ENCODE results near the gene ADAM12. TPM values are rescaled to one million over a fixed set of nuclear protein-coding genes. Genes with fewer than 3 reads are reported as not detected.
A peak's percentile ranks its signal among the peaks of the same experiment; 100 is the strongest.

Gene ADAM12
- total and polyA plus RNA-seq, 2 experiments from 2014 or later, result 0.13 to 0.87 TPM

DNA sequence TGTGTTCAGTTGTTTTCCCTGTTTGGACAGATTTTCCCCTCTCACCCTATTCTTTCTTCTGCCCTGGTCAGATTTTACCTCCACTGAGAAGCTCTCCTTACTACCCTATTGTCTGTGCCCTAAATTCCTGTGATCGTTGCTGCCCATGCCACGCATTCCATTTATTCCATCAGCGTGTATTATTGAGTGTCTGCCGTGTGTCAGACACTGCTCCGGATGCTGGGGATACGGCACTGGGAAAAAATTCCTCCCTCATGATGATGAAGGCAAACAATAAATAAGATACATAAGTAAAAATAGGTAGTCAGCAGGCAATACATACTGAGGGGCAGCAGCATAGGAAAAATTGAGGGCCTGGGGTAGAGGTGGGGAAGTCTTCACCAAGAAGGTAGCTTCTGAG, 405.1 kb downstream of the ADAM12 start:
- Histone ChIP-seq H3K9me2 (ENCODE audit: insufficient read depth) (peaks cover 6% of the 10 kb centered on the region; the same call in 1 of the 2 replicates), H3F3A (replicated peaks; ENCODE audit: low read depth) (no peaks in the 10 kb centered on the region), H3K79me2 (replicated peaks; ENCODE audit: insufficient read depth) (no peaks in the 10 kb centered on the region), H3K27me3 (ENCODE audit: insufficient read depth) (no peaks in the 10 kb centered on the region), H3K4me1 (ENCODE audit: insufficient read depth) (peaks cover 5% of the 10 kb centered on the region; the same call in 1 of the 2 replicates), H3K4me3 (no peak overlapping the region), H2AFZ (no peak overlapping the region), H3K4me2 (peak overlapping the region; percentile 0; the same call in 1 of the 2 replicates), H4K20me1 (replicated peaks; ENCODE audit: insufficient read depth) (no peaks in the 10 kb centered on the region), H3K36me3 (ENCODE audit: insufficient read depth) (no peaks in the 10 kb centered on the region), H3K27ac (ENCODE audit: low read depth) (no peak overlapping the region)
- peak overlapping the region; percentile 40; the same call in 1 of the 2 replicates for H3K27ac Mint-ChIP-seq
- ATAC-seq (no peak), DNase-seq (ENCODE audit: low spot score) (no peak)
- no peaks in the 10 kb centered on the region for H3K27me3 Mint-ChIP-seq (ENCODE audit: insufficient read depth, low read depth, poor library complexity)
- no peaks in the 10 kb centered on the region for H3K36me3 Mint-ChIP-seq (ENCODE audit: low read depth)
- H3K9me3 Mint-ChIP-seq, result no peaks in the 10 kb centered on the region; the same call in 2 of the 3 replicates
- H3K4me3 Mint-ChIP-seq, result no peak overlapping the region
- peaks cover 17% of the 10 kb centered on the region for H3K4me1 Mint-ChIP-seq
- TF ChIP-seq, protein P1, sequence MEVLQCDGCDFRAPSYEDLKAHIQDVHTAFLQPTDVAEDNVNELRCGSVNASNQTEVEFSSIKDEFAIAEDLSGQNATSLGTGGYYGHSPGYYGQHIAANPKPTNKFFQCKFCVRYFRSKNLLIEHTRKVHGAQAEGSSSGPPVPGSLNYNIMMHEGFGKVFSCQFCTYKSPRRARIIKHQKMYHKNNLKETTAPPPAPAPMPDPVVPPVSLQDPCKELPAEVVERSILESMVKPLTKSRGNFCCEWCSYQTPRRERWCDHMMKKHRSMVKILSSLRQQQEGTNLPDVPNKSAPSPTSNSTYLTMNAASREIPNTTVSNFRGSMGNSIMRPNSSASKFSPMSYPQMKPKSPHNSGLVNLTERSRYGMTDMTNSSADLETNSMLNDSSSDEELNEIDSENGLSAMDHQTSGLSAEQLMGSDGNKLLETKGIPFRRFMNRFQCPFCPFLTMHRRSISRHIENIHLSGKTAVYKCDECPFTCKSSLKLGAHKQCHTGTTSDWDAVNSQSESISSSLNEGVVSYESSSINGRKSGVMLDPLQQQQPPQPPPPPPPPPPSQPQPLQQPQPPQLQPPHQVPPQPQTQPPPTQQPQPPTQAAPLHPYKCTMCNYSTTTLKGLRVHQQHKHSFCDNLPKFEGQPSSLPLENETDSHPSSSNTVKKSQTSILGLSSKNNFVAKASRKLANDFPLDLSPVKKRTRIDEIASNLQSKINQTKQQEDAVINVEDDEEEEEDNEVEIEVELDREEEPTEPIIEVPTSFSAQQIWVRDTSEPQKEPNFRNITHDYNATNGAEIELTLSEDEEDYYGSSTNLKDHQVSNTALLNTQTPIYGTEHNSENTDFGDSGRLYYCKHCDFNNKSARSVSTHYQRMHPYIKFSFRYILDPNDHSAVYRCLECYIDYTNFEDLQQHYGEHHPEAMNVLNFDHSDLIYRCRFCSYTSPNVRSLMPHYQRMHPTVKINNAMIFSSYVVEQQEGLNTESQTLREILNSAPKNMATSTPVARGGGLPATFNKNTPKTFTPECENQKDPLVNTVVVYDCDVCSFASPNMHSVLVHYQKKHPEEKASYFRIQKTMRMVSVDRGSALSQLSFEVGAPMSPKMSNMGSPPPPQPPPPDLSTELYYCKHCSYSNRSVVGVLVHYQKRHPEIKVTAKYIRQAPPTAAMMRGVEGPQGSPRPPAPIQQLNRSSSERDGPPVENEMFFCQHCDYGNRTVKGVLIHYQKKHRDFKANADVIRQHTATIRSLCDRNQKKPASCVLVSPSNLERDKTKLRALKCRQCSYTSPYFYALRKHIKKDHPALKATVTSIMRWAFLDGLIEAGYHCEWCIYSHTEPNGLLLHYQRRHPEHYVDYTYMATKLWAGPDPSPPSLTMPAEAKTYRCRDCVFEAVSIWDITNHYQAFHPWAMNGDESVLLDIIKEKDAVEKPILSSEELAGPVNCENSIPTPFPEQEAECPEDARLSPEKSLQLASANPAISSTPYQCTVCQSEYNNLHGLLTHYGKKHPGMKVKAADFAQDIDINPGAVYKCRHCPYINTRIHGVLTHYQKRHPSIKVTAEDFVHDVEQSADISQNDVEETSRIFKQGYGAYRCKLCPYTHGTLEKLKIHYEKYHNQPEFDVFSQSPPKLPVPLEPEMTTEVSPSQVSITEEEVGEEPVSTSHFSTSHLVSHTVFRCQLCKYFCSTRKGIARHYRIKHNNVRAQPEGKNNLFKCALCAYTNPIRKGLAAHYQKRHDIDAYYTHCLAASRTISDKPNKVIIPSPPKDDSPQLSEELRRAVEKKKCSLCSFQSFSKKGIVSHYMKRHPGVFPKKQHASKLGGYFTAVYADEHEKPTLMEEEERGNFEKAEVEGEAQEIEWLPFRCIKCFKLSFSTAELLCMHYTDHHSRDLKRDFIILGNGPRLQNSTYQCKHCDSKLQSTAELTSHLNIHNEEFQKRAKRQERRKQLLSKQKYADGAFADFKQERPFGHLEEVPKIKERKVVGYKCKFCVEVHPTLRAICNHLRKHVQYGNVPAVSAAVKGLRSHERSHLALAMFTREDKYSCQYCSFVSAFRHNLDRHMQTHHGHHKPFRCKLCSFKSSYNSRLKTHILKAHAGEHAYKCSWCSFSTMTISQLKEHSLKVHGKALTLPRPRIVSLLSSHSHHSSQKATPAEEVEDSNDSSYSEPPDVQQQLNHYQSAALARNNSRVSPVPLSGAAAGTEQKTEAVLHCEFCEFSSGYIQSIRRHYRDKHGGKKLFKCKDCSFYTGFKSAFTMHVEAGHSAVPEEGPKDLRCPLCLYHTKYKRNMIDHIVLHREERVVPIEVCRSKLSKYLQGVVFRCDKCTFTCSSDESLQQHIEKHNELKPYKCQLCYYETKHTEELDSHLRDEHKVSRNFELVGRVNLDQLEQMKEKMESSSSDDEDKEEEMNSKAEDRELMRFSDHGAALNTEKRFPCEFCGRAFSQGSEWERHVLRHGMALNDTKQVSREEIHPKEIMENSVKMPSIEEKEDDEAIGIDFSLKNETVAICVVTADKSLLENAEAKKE (CRISPR knock-in tag; IDR thresholded peaks at IDR 0.05), result no peak
- TF ChIP-seq, protein P2, sequence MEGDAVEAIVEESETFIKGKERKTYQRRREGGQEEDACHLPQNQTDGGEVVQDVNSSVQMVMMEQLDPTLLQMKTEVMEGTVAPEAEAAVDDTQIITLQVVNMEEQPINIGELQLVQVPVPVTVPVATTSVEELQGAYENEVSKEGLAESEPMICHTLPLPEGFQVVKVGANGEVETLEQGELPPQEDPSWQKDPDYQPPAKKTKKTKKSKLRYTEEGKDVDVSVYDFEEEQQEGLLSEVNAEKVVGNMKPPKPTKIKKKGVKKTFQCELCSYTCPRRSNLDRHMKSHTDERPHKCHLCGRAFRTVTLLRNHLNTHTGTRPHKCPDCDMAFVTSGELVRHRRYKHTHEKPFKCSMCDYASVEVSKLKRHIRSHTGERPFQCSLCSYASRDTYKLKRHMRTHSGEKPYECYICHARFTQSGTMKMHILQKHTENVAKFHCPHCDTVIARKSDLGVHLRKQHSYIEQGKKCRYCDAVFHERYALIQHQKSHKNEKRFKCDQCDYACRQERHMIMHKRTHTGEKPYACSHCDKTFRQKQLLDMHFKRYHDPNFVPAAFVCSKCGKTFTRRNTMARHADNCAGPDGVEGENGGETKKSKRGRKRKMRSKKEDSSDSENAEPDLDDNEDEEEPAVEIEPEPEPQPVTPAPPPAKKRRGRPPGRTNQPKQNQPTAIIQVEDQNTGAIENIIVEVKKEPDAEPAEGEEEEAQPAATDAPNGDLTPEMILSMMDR (conservative IDR thresholded peaks at IDR 0.05; ENCODE audit: low read depth in 2 of 2), result no peak
- TF ChIP-seq REST (IDR thresholded peaks at IDR 0.05; ENCODE audit: unreplicated experiment), result no peak
- no peak for TF ChIP-seq JUNB (IDR thresholded peaks at IDR 0.05; ENCODE audit: unreplicated experiment)
- no peak for TF ChIP-seq ETS1 (IDR thresholded peaks at IDR 0.05)
